HepG2 (cell line): ENCODE measurements around the gene AIMP2. TPM values are rescaled to one million over a fixed set of nuclear protein-coding genes. Genes with fewer than 3 reads are reported as not detected.

Source experiments
- ARNTL ChIP-seq: sonication (generic); formaldehyde crosslinking; IDR thresholded peaks from 2 replicates; pipeline ENCODE4 v1.4.0; 2020; ENCODE audit warnings: mild to moderate bottlenecking, missing genetic modification reagents
- CHD2 ChIP-seq: IDR thresholded peaks from 2 replicates; pipeline ENCODE4 v1.6.1; 2011; ENCODE audit warnings: low read depth, low read length, improper control_type of control experiment
- DNMT3B ChIP-seq: conservative IDR thresholded peaks from 2 replicates; pipeline ENCODE4 v1.6.1; 2016; ENCODE audit warnings: missing biosample characterization, control low read depth
- ELF1 ChIP-seq: sonication (generic); formaldehyde crosslinking; IDR thresholded peaks from 2 replicates; pipeline ENCODE4 v1.4.0; 2020; ENCODE audit warnings: missing genetic modification reagents
- HNF4A ChIP-seq: sonication (generic); formaldehyde crosslinking; IDR thresholded peaks from 2 replicates; pipeline ENCODE4 v1.4.0; 2020; ENCODE audit warnings: missing genetic modification reagents
- STAG1 ChIP-seq: sonication (generic); formaldehyde crosslinking; IDR thresholded peaks from 2 replicates; pipeline ENCODE4 v1.4.0; 2020; ENCODE audit warnings: missing genetic modification reagents
- ZKSCAN8 ChIP-seq: IDR thresholded peaks from 2 replicates; pipeline ENCODE4 v1.6.1; 2016; ENCODE audit warnings: borderline replicate concordance, missing genetic modification reagents, missing compliant biosample characterization
- ZNF207 ChIP-seq: fragments of 450-650 bp; IDR thresholded peaks from 2 replicates; pipeline ENCODE4 v1.6.1; 2016; ENCODE audit warnings: antibody characterized with exemption, borderline replicate concordance
- ZNF431 ChIP-seq: sonication (generic); formaldehyde crosslinking; IDR thresholded peaks from 2 replicates; pipeline ENCODE4 v1.9.0; 2022; ENCODE audit warnings: missing genetic modification reagents, low read depth, mild to moderate bottlenecking, borderline replicate concordance
- ZNF747 ChIP-seq: sonication (generic); formaldehyde crosslinking; IDR thresholded peaks from 2 replicates; pipeline ENCODE4 v1.8.1; 2023; ENCODE audit warnings: missing genetic modification reagents, mild to moderate bottlenecking, borderline replicate concordance
- ZNF841 ChIP-seq: sonication (generic); formaldehyde crosslinking; IDR thresholded peaks from 2 replicates; pipeline ENCODE4 v1.8.1; 2023; ENCODE audit warnings: missing genetic modification reagents, borderline replicate concordance
- polyA plus RNA-seq, 8 experiments: library from polyadenylated mRNA; depleted of rRNA in 3 of 8; stranded (reverse) in 7 of 8; unstranded in 1 of 8; fragments of >200 nt; fragmentation: Illumina TruSeq in 4 of 8; extraction: Trizol in 4 of 8; gene quantifications; 2 replicates each; pipeline versions ENCODE4 v1.2.1 to v1.2.3, GENCODE V29; 2011 to 2016; ENCODE audit warnings: low read depth in 4 of 8, missing spikeins in 1 of 8, mixed read lengths in 1 of 8; ENCODE audit not compliant: insufficient read depth in 1 of 8
- total RNA-seq, 5 experiments: library from RNA; depleted of rRNA; stranded (reverse); fragments of >200 nt; fragmentation: Illumina TruSeq; extraction: Trizol; gene quantifications; 2 replicates each; pipeline ENCODE4 v1.2.3, GENCODE V29; 2016; ENCODE audit warnings: low read depth in 1 of 5
- TF ChIP-seq, protein P1 (sequence below): sonication (generic); formaldehyde crosslinking; IDR thresholded peaks from 2 replicates; pipeline ENCODE4 v1.4.0; 2020; ENCODE audit warnings: missing genetic modification reagents
- TF ChIP-seq, protein P2 (sequence below): sonication (generic); formaldehyde crosslinking; conservative IDR thresholded peaks from 2 replicates; pipeline ENCODE4 v1.4.0; 2020; ENCODE audit warnings: missing genetic modification reagents
- TF ChIP-seq, protein P3 (sequence below): IDR thresholded peaks from 2 replicates; pipeline ENCODE4 v1.6.1; 2016; ENCODE audit warnings: low read depth
- TF ChIP-seq, protein P4 (sequence below): sonication (generic); formaldehyde crosslinking; IDR thresholded peaks from 2 replicates; pipeline ENCODE4; 2020; ENCODE audit warnings: missing genetic modification reagents, mild to moderate bottlenecking, borderline replicate concordance
- TF ChIP-seq, protein P5 (sequence below): sonication (generic); formaldehyde crosslinking; IDR thresholded peaks from 2 replicates; pipeline ENCODE4 v1.4.0; 2020; ENCODE audit warnings: missing genetic modification reagents

AIMP2 gene
- total and polyA plus RNA-seq, 2 of the 13 experiments (the other 11 are each of a cell fraction or from before 2014, with no cell fraction given): 38.2 to 84.9 TPM

DNA sequence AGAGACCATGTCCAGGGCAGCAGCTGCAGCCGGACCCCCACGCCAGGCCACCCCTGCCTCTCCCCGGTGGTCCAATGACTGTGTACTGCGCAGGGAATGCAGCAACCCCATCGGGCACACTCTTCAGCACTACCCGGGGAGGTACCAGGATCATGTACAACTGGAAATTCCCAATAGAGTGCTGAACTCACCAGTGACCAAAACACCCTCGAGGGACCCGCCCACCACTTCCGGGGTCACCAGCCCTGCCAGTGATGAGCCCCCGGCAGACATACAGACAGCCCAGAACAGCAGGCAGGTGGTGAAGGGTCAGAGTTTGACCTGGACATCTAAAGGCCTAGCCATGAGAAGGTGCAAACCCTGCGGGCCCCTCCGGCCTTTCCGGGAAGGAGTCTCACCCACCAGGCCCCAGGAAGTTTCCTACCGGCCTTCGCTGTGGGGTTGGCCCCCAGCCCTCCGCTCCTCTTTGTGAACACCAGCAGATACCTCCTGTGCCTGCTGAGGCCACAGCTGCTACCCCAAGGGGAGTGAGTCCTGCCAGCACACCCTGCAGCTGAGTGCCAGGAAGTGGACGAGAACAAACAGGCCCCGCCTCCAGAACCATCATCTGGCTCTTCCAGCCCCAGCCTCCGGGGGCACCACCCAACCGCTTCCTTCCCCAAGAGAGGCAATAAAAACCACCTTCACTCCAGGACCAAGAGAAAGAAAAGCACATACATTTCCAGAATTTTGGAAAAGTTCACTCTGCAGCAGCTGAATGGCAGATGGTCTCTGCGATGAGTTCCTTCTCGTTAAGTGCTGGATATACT lies 17.1 kb downstream of the AIMP2 start (continued):
- TF ChIP-seq, protein P1, sequence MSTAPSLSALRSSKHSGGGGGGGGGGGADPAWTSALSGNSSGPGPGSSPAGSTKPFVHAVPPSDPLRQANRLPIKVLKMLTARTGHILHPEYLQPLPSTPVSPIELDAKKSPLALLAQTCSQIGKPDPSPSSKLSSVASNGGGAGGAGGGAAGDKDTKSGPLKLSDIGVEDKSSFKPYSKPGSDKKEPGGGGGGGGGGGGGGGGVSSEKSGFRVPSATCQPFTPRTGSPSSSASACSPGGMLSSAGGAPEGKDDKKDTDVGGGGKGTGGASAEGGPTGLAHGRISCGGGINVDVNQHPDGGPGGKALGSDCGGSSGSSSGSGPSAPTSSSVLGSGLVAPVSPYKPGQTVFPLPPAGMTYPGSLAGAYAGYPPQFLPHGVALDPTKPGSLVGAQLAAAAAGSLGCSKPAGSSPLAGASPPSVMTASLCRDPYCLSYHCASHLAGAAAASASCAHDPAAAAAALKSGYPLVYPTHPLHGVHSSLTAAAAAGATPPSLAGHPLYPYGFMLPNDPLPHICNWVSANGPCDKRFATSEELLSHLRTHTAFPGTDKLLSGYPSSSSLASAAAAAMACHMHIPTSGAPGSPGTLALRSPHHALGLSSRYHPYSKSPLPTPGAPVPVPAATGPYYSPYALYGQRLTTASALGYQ (CRISPR knock-in tag): no peak
- TF ChIP-seq, protein P2, sequence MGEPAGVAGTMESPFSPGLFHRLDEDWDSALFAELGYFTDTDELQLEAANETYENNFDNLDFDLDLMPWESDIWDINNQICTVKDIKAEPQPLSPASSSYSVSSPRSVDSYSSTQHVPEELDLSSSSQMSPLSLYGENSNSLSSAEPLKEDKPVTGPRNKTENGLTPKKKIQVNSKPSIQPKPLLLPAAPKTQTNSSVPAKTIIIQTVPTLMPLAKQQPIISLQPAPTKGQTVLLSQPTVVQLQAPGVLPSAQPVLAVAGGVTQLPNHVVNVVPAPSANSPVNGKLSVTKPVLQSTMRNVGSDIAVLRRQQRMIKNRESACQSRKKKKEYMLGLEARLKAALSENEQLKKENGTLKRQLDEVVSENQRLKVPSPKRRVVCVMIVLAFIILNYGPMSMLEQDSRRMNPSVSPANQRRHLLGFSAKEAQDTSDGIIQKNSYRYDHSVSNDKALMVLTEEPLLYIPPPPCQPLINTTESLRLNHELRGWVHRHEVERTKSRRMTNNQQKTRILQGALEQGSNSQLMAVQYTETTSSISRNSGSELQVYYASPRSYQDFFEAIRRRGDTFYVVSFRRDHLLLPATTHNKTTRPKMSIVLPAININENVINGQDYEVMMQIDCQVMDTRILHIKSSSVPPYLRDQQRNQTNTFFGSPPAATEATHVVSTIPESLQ (CRISPR knock-in tag): no peak
- TF ChIP-seq STAG1 (CRISPR knock-in tag) (peak; percentile 64), ZNF841 (CRISPR knock-in tag) (no peak), ZKSCAN8 (no peak), HNF4A (CRISPR knock-in tag) (no peak), ELF1 (CRISPR knock-in tag) (no peak; the same call in 1 of the 2 replicates), ZNF207 (no peak), ARNTL (CRISPR knock-in tag) (no peak), ZNF431 (CRISPR knock-in tag) (no peak), ZNF747 (CRISPR knock-in tag) (no peak), CHD2 (no peak), DNMT3B (CRISPR knock-in tag) (no peak)
- TF ChIP-seq, protein P3, sequence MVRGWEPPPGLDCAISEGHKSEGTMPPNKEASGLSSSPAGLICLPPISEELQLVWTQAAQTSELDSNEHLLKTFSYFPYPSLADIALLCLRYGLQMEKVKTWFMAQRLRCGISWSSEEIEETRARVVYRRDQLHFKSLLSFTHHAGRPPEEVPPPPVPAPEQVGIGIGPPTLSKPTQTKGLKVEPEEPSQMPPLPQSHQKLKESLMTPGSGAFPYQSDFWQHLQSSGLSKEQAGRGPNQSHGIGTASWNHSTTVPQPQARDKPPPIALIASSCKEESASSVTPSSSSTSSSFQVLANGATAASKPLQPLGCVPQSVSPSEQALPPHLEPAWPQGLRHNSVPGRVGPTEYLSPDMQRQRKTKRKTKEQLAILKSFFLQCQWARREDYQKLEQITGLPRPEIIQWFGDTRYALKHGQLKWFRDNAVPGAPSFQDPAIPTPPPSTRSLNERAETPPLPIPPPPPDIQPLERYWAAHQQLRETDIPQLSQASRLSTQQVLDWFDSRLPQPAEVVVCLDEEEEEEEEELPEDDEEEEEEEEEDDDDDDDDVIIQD: no peak
- TF ChIP-seq, protein P4, sequence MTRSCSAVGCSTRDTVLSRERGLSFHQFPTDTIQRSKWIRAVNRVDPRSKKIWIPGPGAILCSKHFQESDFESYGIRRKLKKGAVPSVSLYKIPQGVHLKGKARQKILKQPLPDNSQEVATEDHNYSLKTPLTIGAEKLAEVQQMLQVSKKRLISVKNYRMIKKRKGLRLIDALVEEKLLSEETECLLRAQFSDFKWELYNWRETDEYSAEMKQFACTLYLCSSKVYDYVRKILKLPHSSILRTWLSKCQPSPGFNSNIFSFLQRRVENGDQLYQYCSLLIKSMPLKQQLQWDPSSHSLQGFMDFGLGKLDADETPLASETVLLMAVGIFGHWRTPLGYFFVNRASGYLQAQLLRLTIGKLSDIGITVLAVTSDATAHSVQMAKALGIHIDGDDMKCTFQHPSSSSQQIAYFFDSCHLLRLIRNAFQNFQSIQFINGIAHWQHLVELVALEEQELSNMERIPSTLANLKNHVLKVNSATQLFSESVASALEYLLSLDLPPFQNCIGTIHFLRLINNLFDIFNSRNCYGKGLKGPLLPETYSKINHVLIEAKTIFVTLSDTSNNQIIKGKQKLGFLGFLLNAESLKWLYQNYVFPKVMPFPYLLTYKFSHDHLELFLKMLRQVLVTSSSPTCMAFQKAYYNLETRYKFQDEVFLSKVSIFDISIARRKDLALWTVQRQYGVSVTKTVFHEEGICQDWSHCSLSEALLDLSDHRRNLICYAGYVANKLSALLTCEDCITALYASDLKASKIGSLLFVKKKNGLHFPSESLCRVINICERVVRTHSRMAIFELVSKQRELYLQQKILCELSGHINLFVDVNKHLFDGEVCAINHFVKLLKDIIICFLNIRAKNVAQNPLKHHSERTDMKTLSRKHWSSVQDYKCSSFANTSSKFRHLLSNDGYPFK: no peak
- TF ChIP-seq, protein P5, sequence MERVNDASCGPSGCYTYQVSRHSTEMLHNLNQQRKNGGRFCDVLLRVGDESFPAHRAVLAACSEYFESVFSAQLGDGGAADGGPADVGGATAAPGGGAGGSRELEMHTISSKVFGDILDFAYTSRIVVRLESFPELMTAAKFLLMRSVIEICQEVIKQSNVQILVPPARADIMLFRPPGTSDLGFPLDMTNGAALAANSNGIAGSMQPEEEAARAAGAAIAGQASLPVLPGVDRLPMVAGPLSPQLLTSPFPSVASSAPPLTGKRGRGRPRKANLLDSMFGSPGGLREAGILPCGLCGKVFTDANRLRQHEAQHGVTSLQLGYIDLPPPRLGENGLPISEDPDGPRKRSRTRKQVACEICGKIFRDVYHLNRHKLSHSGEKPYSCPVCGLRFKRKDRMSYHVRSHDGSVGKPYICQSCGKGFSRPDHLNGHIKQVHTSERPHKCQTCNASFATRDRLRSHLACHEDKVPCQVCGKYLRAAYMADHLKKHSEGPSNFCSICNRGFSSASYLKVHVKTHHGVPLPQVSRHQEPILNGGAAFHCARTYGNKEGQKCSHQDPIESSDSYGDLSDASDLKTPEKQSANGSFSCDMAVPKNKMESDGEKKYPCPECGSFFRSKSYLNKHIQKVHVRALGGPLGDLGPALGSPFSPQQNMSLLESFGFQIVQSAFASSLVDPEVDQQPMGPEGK: 0 out of 2 replicates have a peak, but pooled peaks have one; percentile 23
